Endothelial cell of umbilical vein (primary cell): ENCODE data around the gene ABCF2. TPM values are rescaled to one million over a fixed set of nuclear protein-coding genes. Genes with fewer than 3 reads are reported as not detected.
A peak's percentile ranks its signal among the peaks of the same experiment; 100 is the strongest.

Experiments used
- BruUV-seq: library from RNA; stranded (reverse); fragments of 400-500 nt; replicated peaks from 2 replicates; lab custom pipeline; 2021; lab: Mats Ljungman, UMichigan
- CTCF ChIA-PET: fragments of 300-600, 350-600 bp; sonication (Branson Sonifier 250); formaldehyde crosslinking; loops from one replicate; lab custom pipeline; 2021; ENCODE audit warnings: antibody characterized with exemption, inconsistent platforms; lab: Charles Lee
- POLR2A ChIA-PET: fragments of 300-600, 350-600 bp; sonication (Branson Sonifier 250); formaldehyde crosslinking; loops from one replicate; lab custom pipeline; 2021; ENCODE audit warnings: antibody characterized with exemption, inconsistent platforms; lab: Charles Lee
- DNase-seq: peaks from one replicate; pipeline ENCODE4 v3.0.0-alpha.2; 2011; ENCODE audit warnings: low read depth, low spot score
- FAIRE-seq: peaks from 2 replicates; lab custom pipeline; 2011; peaks lifted over from hg19 to GRCh38; lab: Jason Lieb, UNC
- H2AFZ ChIP-seq: 2 replicates; pipeline ENCODE4 v1.6.0; 2012; ENCODE audit warnings: low read depth, low read length, control low read depth, inconsistent platforms
- H3K27ac ChIP-seq: 2 replicates; pipeline ENCODE4 v1.5.1; 2011; ENCODE audit warnings: low read depth, mild to moderate bottlenecking, control low read depth, low read length, moderate library complexity; ENCODE audit not compliant: insufficient read depth
- H3K27me3 ChIP-seq, 2 experiments: 2 replicates each; pipeline versions ENCODE4 v1.6.0 to v1.6.1; 2011; ENCODE audit warnings: low read length in 2 of 2, mixed read lengths in 1 of 2; ENCODE audit not compliant: control insufficient read depth in 2 of 2, insufficient read depth in 2 of 2
- H3K36me3 ChIP-seq, 2 experiments: 2 replicates in 1 of 2; 3 replicates in 1 of 2; pipeline ENCODE4 v1.5.1; 2011; ENCODE audit warnings: low read length in 2 of 2, mild to moderate bottlenecking in 1 of 2, moderate library complexity in 1 of 2; ENCODE audit not compliant: control insufficient read depth in 2 of 2, insufficient read depth in 2 of 2; ENCODE audit errors: extremely low read depth in 1 of 2
- H3K4me1 ChIP-seq: 3 replicates; pipeline ENCODE4 v1.5.1; 2011; ENCODE audit warnings: mild to moderate bottlenecking, low read length; ENCODE audit not compliant: control insufficient read depth, insufficient read depth; ENCODE audit errors: extremely low read depth
- H3K4me2 ChIP-seq: 2 replicates; pipeline ENCODE4 v1.6.1; 2011; ENCODE audit warnings: low read length, control low read depth, mixed read lengths; ENCODE audit not compliant: insufficient read depth
- H3K4me3 ChIP-seq, 3 experiments: fragments of 200-600 bp in 1 of 3; sonication (generic), shearing (Covaris generic) in 1 of 3; replicated peaks in 1 of 3; 2 replicates each; pipeline ENCODE4 v1.5.1; 2011 to 2016; ENCODE audit warnings: control low read depth in 3 of 3, low read length in 3 of 3, mild to moderate bottlenecking in 2 of 3, inconsistent platforms in 1 of 3, low read depth in 1 of 3, moderate library complexity in 1 of 3; ENCODE audit not compliant: insufficient read depth in 1 of 3
- H3K79me2 ChIP-seq: 2 replicates; pipeline ENCODE4 v1.6.0; 2012; ENCODE audit warnings: low read length, inconsistent platforms; ENCODE audit not compliant: control insufficient read depth, insufficient read depth
- H3K9ac ChIP-seq: replicated peaks from 2 replicates; pipeline ENCODE3; 2011; ENCODE audit warnings: low read length, control low read depth; ENCODE audit not compliant: insufficient read depth; ENCODE audit errors: extremely low read depth
- H3K9me1 ChIP-seq: replicated peaks from 3 replicates; pipeline ENCODE4 v1.6.0; 2011; ENCODE audit warnings: mild to moderate bottlenecking, low read length; ENCODE audit not compliant: control insufficient read depth, insufficient read depth; ENCODE audit errors: extremely low read depth
- H3K9me3 ChIP-seq: replicated peaks from 2 replicates; pipeline ENCODE4 v1.5.1; 2012; ENCODE audit warnings: low read length, inconsistent platforms; ENCODE audit not compliant: control insufficient read depth, insufficient read depth
- H4K20me1 ChIP-seq: replicated peaks from 2 replicates; pipeline ENCODE3; 2011; ENCODE audit warnings: mild to moderate bottlenecking, low read length; ENCODE audit not compliant: control insufficient read depth, insufficient read depth; ENCODE audit errors: extremely low read depth
- CTCF ChIP-seq, 2 donors: IDR thresholded peaks; 1 replicate in 1 of 2; 2 replicates in 1 of 2; pipeline ENCODE4 v1.5.1; 2011; ENCODE audit warnings: low read length in 2 of 2, mild to moderate bottlenecking in 2 of 2, moderate library complexity in 2 of 2, control low read depth in 1 of 2, inconsistent platforms in 1 of 2, low read depth in 1 of 2; ENCODE audit not compliant: insufficient read depth in 1 of 2; ENCODE audit errors: extremely low read depth in 1 of 2
- EZH2 ChIP-seq: IDR thresholded peaks from 2 replicates; pipeline ENCODE4 v1.6.1; 2012; ENCODE audit warnings: borderline replicate concordance, low read depth, mild to moderate bottlenecking, moderate library complexity, low read length, inconsistent platforms; ENCODE audit not compliant: severe bottlenecking
- FOS ChIP-seq: IDR thresholded peaks from 2 replicates; pipeline ENCODE4 v1.6.1; 2011; ENCODE audit warnings: mild to moderate bottlenecking, low read length, moderate library complexity, borderline replicate concordance; ENCODE audit not compliant: insufficient read depth
- GATA2 ChIP-seq: IDR thresholded peaks from 2 replicates; pipeline ENCODE4 v1.7.0; 2011; ENCODE audit warnings: low read depth, mild to moderate bottlenecking, moderate library complexity, mixed read lengths, low read length; ENCODE audit not compliant: insufficient read length, insufficient read depth
- JUN ChIP-seq: IDR thresholded peaks from 2 replicates; pipeline ENCODE4 v1.6.1; 2011; ENCODE audit warnings: borderline replicate concordance, low read depth; ENCODE audit not compliant: insufficient read length, insufficient read depth
- MAX ChIP-seq: IDR thresholded peaks from 2 replicates; pipeline ENCODE4 v1.6.1; 2011; ENCODE audit not compliant: insufficient read depth, insufficient read length
- MYC ChIP-seq: IDR thresholded peaks from one replicate; pipeline ENCODE4 v1.6.1; 2011; ENCODE audit warnings: mild to moderate bottlenecking, low read depth, low read length
- POLR2A ChIP-seq: IDR thresholded peaks from 2 replicates; pipeline ENCODE4 v1.6.1; 2012; ENCODE audit warnings: low read depth, mild to moderate bottlenecking, control low read depth, low read length
- POLR2AphosphoS5 ChIP-seq: IDR thresholded peaks from 2 replicates; pipeline ENCODE4 v1.6.1; 2012; ENCODE audit warnings: low read depth, mild to moderate bottlenecking, control low read depth, low read length, moderate library complexity; ENCODE audit not compliant: insufficient read depth
- dilution Hi-C: fragments of 300-500 bp; cut with MboI; formaldehyde crosslinking; loops from one replicate; pipeline ENCODE4 v1.15.0; 2019; ENCODE audit warnings: low sequenced_read_pairs; ENCODE audit not compliant: extremely low pct_ligation_motif_present
- intact Hi-C: fragments of 100-400 bp; cut with micrococcal nuclease; formaldehyde crosslinking; loops from one replicate; pipeline ENCODE4 v1.10.0; 2022
- polyA plus RNA-seq, 4 experiments: library from polyadenylated mRNA; depleted of rRNA in 3 of 4; stranded (reverse) in 3 of 4; unstranded in 1 of 4; fragments of >200 nt; gene quantifications; 2 replicates each; pipeline versions ENCODE4 v1.2.1 to v1.2.3, GENCODE V29; 2011 to 2012; ENCODE audit warnings: missing spikeins in 1 of 4
- total RNA-seq: library from RNA; stranded (reverse); gene quantifications from 2 replicates; pipeline ENCODE4 v1.2.3, GENCODE V29; 2021

ABCF2 gene
- total and polyA plus RNA-seq, 2 donors (not counting 3 experiments of a cell fraction or from before 2014, with no cell fraction given), result 45.3 to 61.6 TPM

GRCh38 chr7:151174246-151175046 is 52.6 kb downstream of the ABCF2 start:
- Histone ChIP-seq H3K27me3 (peaks cover 10 to 16% of the 10 kb centered on the region in 2 experiments), H2AFZ (no peak overlapping the region), H3K9me1 (no peaks in the 10 kb centered on the region), H3K9me3 (no peaks in the 10 kb centered on the region), H3K4me1 (no peaks in the 10 kb centered on the region), H3K79me2 (no peaks in the 10 kb centered on the region), H3K4me2 (no peak overlapping the region), H3K36me3 (no peaks in the 10 kb centered on the region), H4K20me1 (no peaks in the 10 kb centered on the region), H3K9ac (no peak overlapping the region), H3K27ac (no peak overlapping the region), H3K4me3 (no peak overlapping the region)
- dilution Hi-C loops, result no loop called here
- POLR2A ChIA-PET, result no interaction called here
- no TSS peak for BruUV-seq
- CTCF ChIA-PET, result interaction anchor here (0.7 to 1.1 kb wide), 2 partner anchors 51 to 70 kb away, joined by 3 to 8 read pairs; no protein-coding TSS in a partner anchor
- no peak for FAIRE-seq
- DNase-seq, result peak; percentile 36
- intact Hi-C loops, result loop anchor here (5.0 kb wide), 1 partner anchor 128 kb away; no protein-coding TSS in a partner anchor
- TF ChIP-seq POLR2AphosphoS5 (no peak), GATA2 (no peak), CTCF (IDR thresholded peaks at IDR 0.05; ENCODE audit: extremely low read depth in 1 of 2, insufficient read depth in 1 of 2, low read depth in 1 of 2, low read length in 2 of 2) (no peak), POLR2A (no peak), EZH2 (no peak), JUN (no peak), FOS (no peak), MAX (no peak), MYC (no peak)
